Measurements from ENCODE around the gene TLR8. TPM values are rescaled to one million over a fixed set of nuclear protein-coding genes. Genes with fewer than 3 reads are reported as not detected.

The TLR8 gene
- total and polyA plus RNA-seq, 5 experiments from 2014 or later = 0.21 to 0.22 TPM; not detected in 3

- no peaks in the 10 kb centered on the region for H3K9me3 Mint-ChIP-seq
- DNase-seq (peak; percentile 23 to 71 (median 54)), ATAC-seq (peak; percentile 52 to 64)
- no peak overlapping the region for H3K27ac Mint-ChIP-seq
- peaks cover 2 to 8% (median 4%) of the 10 kb centered on the region in 4 donors for H3K4me1 Mint-ChIP-seq
- POLR2A ChIA-PET = no interaction called here
- H3K4me3 Mint-ChIP-seq = peak overlapping the region in 1 of 10 donors; percentile 9
- H3K36me3 Mint-ChIP-seq = no peaks in the 10 kb centered on the region
- peaks cover 0 to 1% (median 0%) of the 10 kb centered on the region in 5 donors for H3K27me3 Mint-ChIP-seq
Observed at GRCh38 chrX:12901486-12901885, 4.9 kb upstream of the TLR8 start.

GRCh38 chrX:12903646-12904045 is 2.8 kb upstream of the TLR8 start:
- H3K36me3 Mint-ChIP-seq = no peaks in the 10 kb centered on the region
- H3K27me3 Mint-ChIP-seq = peaks cover 0 to 1% (median 0%) of the 10 kb centered on the region in 5 donors
- POLR2A ChIA-PET = no interaction called here
- DNase-seq = no peak
- no peak for ATAC-seq
- H3K27ac Mint-ChIP-seq = no peak overlapping the region
- peaks cover 2 to 8% (median 4%) of the 10 kb centered on the region in 4 donors for H3K4me1 Mint-ChIP-seq
- no peaks in the 10 kb centered on the region for H3K9me3 Mint-ChIP-seq
- no peak overlapping the region for H3K4me3 Mint-ChIP-seq

- no peak for DNase-seq
- Mint-ChIP-seq H3K27me3 (no peaks in the 10 kb centered on the region), H3K4me3 (peak overlapping the region in 2 of 10 donors; percentile 4 to 10), H3K4me1 (peaks cover 11 to 21% (median 19%) of the 10 kb centered on the region in 4 donors), H3K36me3 (no peaks in the 10 kb centered on the region), H3K27ac (peak overlapping the region in 4 of 10 donors; percentile 13 to 46 (median 42)), H3K9me3 (peaks cover 0 to 3% (median 0%) of the 10 kb centered on the region in 9 donors)
- ATAC-seq = peak in 1 of 2 donors; percentile 5
- POLR2A ChIA-PET = no interaction called here
Observed at GRCh38 chrX:12910423-12911121, 4.2 kb downstream of the TLR8 start.

- no peak overlapping the region for H3K4me3 Mint-ChIP-seq
- H3K27me3 Mint-ChIP-seq = no peaks in the 10 kb centered on the region
- no peaks in the 10 kb centered on the region for H3K36me3 Mint-ChIP-seq
- peaks cover 11 to 21% (median 19%) of the 10 kb centered on the region in 4 donors for H3K4me1 Mint-ChIP-seq
- POLR2A ChIA-PET = no interaction called here
- H3K27ac Mint-ChIP-seq = peak overlapping the region in 3 of 10 donors; percentile 13 to 62 (median 24)
- ATAC-seq (peak in 1 of 2 donors; percentile 18), DNase-seq (no peak)
- peaks cover 0 to 3% (median 0%) of the 10 kb centered on the region in 9 donors for H3K9me3 Mint-ChIP-seq
Observed at GRCh38 chrX:12911122-12911470, 4.7 kb downstream of the TLR8 start.

GRCh38 chrX:12912791-12913482 is 6.5 kb downstream of the TLR8 start:
- POLR2A ChIA-PET = no interaction called here
- ATAC-seq (no peak), DNase-seq (no peak)
- Mint-ChIP-seq H3K27ac (no peak overlapping the region), H3K36me3 (no peaks in the 10 kb centered on the region), H3K27me3 (no peaks in the 10 kb centered on the region), H3K4me1 (peaks cover 11 to 21% (median 19%) of the 10 kb centered on the region in 4 donors), H3K4me3 (no peak overlapping the region), H3K9me3 (peaks cover 0 to 3% (median 0%) of the 10 kb centered on the region in 9 donors)

- Mint-ChIP-seq H3K4me3 (no peak overlapping the region), H3K9me3 (no peaks in the 10 kb centered on the region), H3K27me3 (no peaks in the 10 kb centered on the region), H3K4me1 (peaks cover 0 to 3% (median 0%) of the 10 kb centered on the region in 4 donors), H3K36me3 (no peaks in the 10 kb centered on the region), H3K27ac (no peak overlapping the region)
- POLR2A ChIA-PET = no interaction called here
- ATAC-seq (no peak), DNase-seq (no peak)
Observed at GRCh38 chrX:12917753-12918152, 11.3 kb downstream of the TLR8 start.

- DNase-seq (no peak), ATAC-seq (no peak)
- POLR2A ChIA-PET = no interaction called here
- H3K36me3 Mint-ChIP-seq = no peaks in the 10 kb centered on the region
- no peak overlapping the region for H3K4me3 Mint-ChIP-seq
- no peaks in the 10 kb centered on the region for H3K9me3 Mint-ChIP-seq
- no peaks in the 10 kb centered on the region for H3K27me3 Mint-ChIP-seq
- H3K27ac Mint-ChIP-seq = no peak overlapping the region
- H3K4me1 Mint-ChIP-seq = peaks cover 0 to 3% (median 0%) of the 10 kb centered on the region in 4 donors
Observed at GRCh38 chrX:12919051-12919450, 12.6 kb downstream of the TLR8 start.

GRCh38 chrX:12919620-12920019 is 13.2 kb downstream of the TLR8 start:
- ATAC-seq = no peak
- no peaks in the 10 kb centered on the region for H3K36me3 Mint-ChIP-seq
- peaks cover 0 to 3% (median 0%) of the 10 kb centered on the region in 4 donors for H3K4me1 Mint-ChIP-seq
- POLR2A ChIA-PET = no interaction called here
- no peaks in the 10 kb centered on the region for H3K27me3 Mint-ChIP-seq
- no peaks in the 10 kb centered on the region for H3K9me3 Mint-ChIP-seq
- no peak overlapping the region for H3K27ac Mint-ChIP-seq
- H3K4me3 Mint-ChIP-seq = no peak overlapping the region
- no peak for DNase-seq

GRCh38 chrX:12920990-12921389 is 14.6 kb downstream of the TLR8 start:
- Mint-ChIP-seq H3K27me3 (peaks cover 0 to 2% (median 0%) of the 10 kb centered on the region in 5 donors), H3K27ac (no peak overlapping the region), H3K4me3 (no peak overlapping the region), H3K4me1 (peaks cover 0 to 3% (median 0%) of the 10 kb centered on the region in 4 donors), H3K36me3 (peaks cover 0 to 4% (median 0%) of the 10 kb centered on the region in 3 donors), H3K9me3 (peaks cover 0 to 5% (median 0%) of the 10 kb centered on the region in 9 donors)
- POLR2A ChIA-PET = no interaction called here
- DNase-seq = no peak
- no peak for ATAC-seq

GRCh38 chrX:12921886-12922598 is 15.6 kb downstream of the TLR8 start:
- ATAC-seq (no peak), DNase-seq (no peak)
- Mint-ChIP-seq H3K36me3 (peaks cover 0 to 4% (median 0%) of the 10 kb centered on the region in 3 donors), H3K4me3 (no peak overlapping the region), H3K27me3 (peaks cover 0 to 2% (median 0%) of the 10 kb centered on the region in 5 donors), H3K9me3 (peaks cover 0 to 9% (median 0%) of the 10 kb centered on the region in 9 donors), H3K4me1 (peaks cover 0 to 3% (median 0%) of the 10 kb centered on the region in 4 donors), H3K27ac (no peak overlapping the region)
- POLR2A ChIA-PET = no interaction called here

- no peak overlapping the region for H3K4me3 Mint-ChIP-seq
- H3K4me1 Mint-ChIP-seq = peaks cover 0 to 3% (median 0%) of the 10 kb centered on the region in 4 donors
- DNase-seq (no peak), ATAC-seq (no peak)
- H3K27ac Mint-ChIP-seq = no peak overlapping the region
- peaks cover 0 to 10% (median 0%) of the 10 kb centered on the region in 9 donors for H3K9me3 Mint-ChIP-seq
- POLR2A ChIA-PET = no interaction called here
- peaks cover 0 to 2% (median 0%) of the 10 kb centered on the region in 5 donors for H3K27me3 Mint-ChIP-seq
- peaks cover 0 to 4% (median 0%) of the 10 kb centered on the region in 3 donors for H3K36me3 Mint-ChIP-seq
Observed at GRCh38 chrX:12922599-12922919, 16.1 kb downstream of the TLR8 start.

GRCh38 chrX:12929701-12930100 is 23.3 kb downstream of the TLR8 start:
- Mint-ChIP-seq H3K27me3 (peaks cover 0 to 2% (median 0%) of the 10 kb centered on the region in 5 donors), H3K9me3 (peaks cover 0 to 17% (median 0%) of the 10 kb centered on the region in 9 donors), H3K27ac (no peak overlapping the region), H3K36me3 (peaks cover 0 to 8% (median 0%) of the 10 kb centered on the region in 3 donors), H3K4me3 (no peak overlapping the region), H3K4me1 (no peaks in the 10 kb centered on the region)
- POLR2A ChIA-PET = no interaction called here
- no peak for ATAC-seq
- DNase-seq = no peak

- no peaks in the 10 kb centered on the region for H3K4me1 Mint-ChIP-seq
- H3K27me3 Mint-ChIP-seq = peaks cover 0 to under 1% (median 0%) of the 10 kb centered on the region in 5 donors
- H3K36me3 Mint-ChIP-seq = peaks cover 0 to 5% (median 0%) of the 10 kb centered on the region in 3 donors
- peaks cover 0 to 15% (median 0%) of the 10 kb centered on the region in 9 donors for H3K9me3 Mint-ChIP-seq
- ATAC-seq (no peak), DNase-seq (no peak)
- no peak overlapping the region for H3K27ac Mint-ChIP-seq
- POLR2A ChIA-PET = no interaction called here
- no peak overlapping the region for H3K4me3 Mint-ChIP-seq
Observed at GRCh38 chrX:12930150-12930549, 23.7 kb downstream of the TLR8 start.
